ENCODE measurements around the gene HAT1. TPM values are rescaled to one million over a fixed set of nuclear protein-coding genes. Genes with fewer than 3 reads are reported as not detected.
A peak's percentile ranks its signal among the peaks of the same experiment; 100 is the strongest.
"Not testable (repeated sequence)": the region's sequence is repeated elsewhere in the genome, so short reads cannot be mapped to it uniquely, and the experiment has no call there.

The HAT1 gene
- total RNA-seq, 1 experiment from 2014 or later, result 85.5 TPM

GRCh38 chr2:171968509-171968908, 46.2 kb downstream of the HAT1 start:
- DNase-seq (ENCODE audit: low read depth), result no peak

GRCh38 chr2:171972329-171972982, 50.2 kb downstream of the HAT1 start:
- DNase-seq (ENCODE audit: low read depth), result peak; percentile 34

GRCh38 chr2:171979103-171979502, 56.8 kb downstream of the HAT1 start:
- no peak for DNase-seq (ENCODE audit: low read depth)

GRCh38 chr2:171983924-171984323, 61.7 kb downstream of the HAT1 start:
- not testable (repeated sequence) for DNase-seq (ENCODE audit: low read depth)

GRCh38 chr2:171985076-171985475, 62.8 kb downstream of the HAT1 start:
- no peak for DNase-seq (ENCODE audit: low read depth)

- DNase-seq (ENCODE audit: low read depth), result no peak
These were observed 64.5 kb downstream of the HAT1 start for GRCh38 chr2:171986778-171987177.

GRCh38 chr2:171991027-171991426, 68.8 kb downstream of the HAT1 start:
- DNase-seq (ENCODE audit: low read depth), result no peak

- no peak for DNase-seq (ENCODE audit: low read depth)
These were observed 73.3 kb downstream of the HAT1 start for GRCh38 chr2:171995586-171995985.

- no peak for DNase-seq (ENCODE audit: low read depth)
These were observed 73.8 kb downstream of the HAT1 start for GRCh38 chr2:171996021-171996420.

GRCh38 chr2:171997031-171997430, 74.8 kb downstream of the HAT1 start:
- not testable (repeated sequence) for DNase-seq (ENCODE audit: low read depth)

GRCh38 chr2:171999161-171999560, 76.9 kb downstream of the HAT1 start:
- no peak for DNase-seq (ENCODE audit: low read depth)

- DNase-seq (ENCODE audit: low read depth), result peak; percentile 92
These were observed 77.6 kb downstream of the HAT1 start, which contains the start of gene METAP1D for GRCh38 chr2:171999604-172000469. METAP1D (plus strand) TSS chr2:171999953; CDS start chr2:171999970, 17 bp downstream.

GRCh38 chr2:172000696-172001361, 78.6 kb downstream of the HAT1 start:
- peak; percentile 7 for DNase-seq (ENCODE audit: low read depth)

GRCh38 chr2:172007372-172007771, 85.1 kb downstream of the HAT1 start:
- no peak for DNase-seq (ENCODE audit: low read depth)

GRCh38 chr2:172009823-172010222, 87.6 kb downstream of the HAT1 start:
- DNase-seq (ENCODE audit: low read depth), result no peak

- no peak for DNase-seq (ENCODE audit: low read depth)
These were observed 89.7 kb downstream of the HAT1 start for GRCh38 chr2:172011812-172012575.

GRCh38 chr2:172012677-172013391, 90.6 kb downstream of the HAT1 start:
- DNase-seq (ENCODE audit: low read depth), result no peak

GRCh38 chr2:172013396-172013795, 91.1 kb downstream of the HAT1 start:
- no peak for DNase-seq (ENCODE audit: low read depth)

- peak; percentile 26 for DNase-seq (ENCODE audit: low read depth)
These were observed 99.0 kb downstream of the HAT1 start for GRCh38 chr2:172021074-172021931.

GRCh38 chr2:172021955-172022354, 99.7 kb downstream of the HAT1 start:
- peak; percentile 44 for DNase-seq (ENCODE audit: low read depth)

All from HT1080 (cell line).